Brain microvascular endothelial cell (primary cell): Measurements from ENCODE around the gene GNA12.

ENCODE experiments used
- DNase-seq: peaks from one replicate; pipeline ENCODE4 v3.0.0-alpha.2; 2020
- H3K27ac ChIP-seq: fragments of 250-450 bp; sonication (Bioruptor Pico); 2 replicates; pipeline ENCODE4 v1.5.1; 2020; ENCODE audit warnings: mild to moderate bottlenecking, moderate library complexity
- H3K27me3 ChIP-seq: fragments of 250-450 bp; sonication (Bioruptor Pico); replicated peaks from 2 replicates; pipeline ENCODE4 v1.5.1; 2020; ENCODE audit warnings: mild to moderate bottlenecking
- H3K36me3 ChIP-seq: fragments of 250-450 bp; sonication (Bioruptor Pico); replicated peaks from 2 replicates; pipeline ENCODE4 v1.5.1; 2020; ENCODE audit warnings: mild to moderate bottlenecking
- H3K4me3 ChIP-seq: 2 replicates; pipeline ENCODE4 v1.5.1; 2011; ENCODE audit warnings: low read depth, mild to moderate bottlenecking, control low read depth, low read length, moderate library complexity
- in situ Hi-C: cut with HindIII; loops from 2 replicates; pipeline ENCODE4 v1.10.0; 2017; ENCODE audit warnings: low sequenced_read_pairs, low pct_ligation_motif_present
- TF ChIP-seq, protein P1 (sequence below): IDR thresholded peaks from 2 replicates; pipeline ENCODE4 v1.5.1; 2011; ENCODE audit warnings: low read depth, mild to moderate bottlenecking, moderate library complexity, low read length, control low read depth, inconsistent platforms; ENCODE audit errors: missing control alignments

Gene GNA12

GRCh38 chr7:2844153-2845033 is at the start of gene GNA12:
Gene GNA12 (minus strand): TSS chr7:2844308. CDS start chr7:2844161, 147 bp downstream.
- TF ChIP-seq, protein P1, sequence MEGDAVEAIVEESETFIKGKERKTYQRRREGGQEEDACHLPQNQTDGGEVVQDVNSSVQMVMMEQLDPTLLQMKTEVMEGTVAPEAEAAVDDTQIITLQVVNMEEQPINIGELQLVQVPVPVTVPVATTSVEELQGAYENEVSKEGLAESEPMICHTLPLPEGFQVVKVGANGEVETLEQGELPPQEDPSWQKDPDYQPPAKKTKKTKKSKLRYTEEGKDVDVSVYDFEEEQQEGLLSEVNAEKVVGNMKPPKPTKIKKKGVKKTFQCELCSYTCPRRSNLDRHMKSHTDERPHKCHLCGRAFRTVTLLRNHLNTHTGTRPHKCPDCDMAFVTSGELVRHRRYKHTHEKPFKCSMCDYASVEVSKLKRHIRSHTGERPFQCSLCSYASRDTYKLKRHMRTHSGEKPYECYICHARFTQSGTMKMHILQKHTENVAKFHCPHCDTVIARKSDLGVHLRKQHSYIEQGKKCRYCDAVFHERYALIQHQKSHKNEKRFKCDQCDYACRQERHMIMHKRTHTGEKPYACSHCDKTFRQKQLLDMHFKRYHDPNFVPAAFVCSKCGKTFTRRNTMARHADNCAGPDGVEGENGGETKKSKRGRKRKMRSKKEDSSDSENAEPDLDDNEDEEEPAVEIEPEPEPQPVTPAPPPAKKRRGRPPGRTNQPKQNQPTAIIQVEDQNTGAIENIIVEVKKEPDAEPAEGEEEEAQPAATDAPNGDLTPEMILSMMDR: no peak
- in situ Hi-C loops: no loop called here
- H3K27me3 ChIP-seq: no peaks in the 10 kb centered on the region
- peak; percentile 99 for DNase-seq
- H3K36me3 ChIP-seq: peaks cover 5% of the 10 kb centered on the region
- H3K27ac ChIP-seq: peak within 1 kb of the TSS; percentile 50
- peak within 1 kb of the TSS; percentile 77 for H3K4me3 ChIP-seq

- no peak for DNase-seq
- Histone ChIP-seq H3K4me3 (no peak overlapping the region), H3K27me3 (no peaks in the 10 kb centered on the region), H3K27ac (no peak overlapping the region), H3K36me3 (no peaks in the 10 kb centered on the region)
- in situ Hi-C loops: no loop called here
- TF ChIP-seq, protein P1: no peak
These were observed 49.3 kb upstream of the GNA12 start for GRCh38 chr7:2893411-2893861.

DNA sequence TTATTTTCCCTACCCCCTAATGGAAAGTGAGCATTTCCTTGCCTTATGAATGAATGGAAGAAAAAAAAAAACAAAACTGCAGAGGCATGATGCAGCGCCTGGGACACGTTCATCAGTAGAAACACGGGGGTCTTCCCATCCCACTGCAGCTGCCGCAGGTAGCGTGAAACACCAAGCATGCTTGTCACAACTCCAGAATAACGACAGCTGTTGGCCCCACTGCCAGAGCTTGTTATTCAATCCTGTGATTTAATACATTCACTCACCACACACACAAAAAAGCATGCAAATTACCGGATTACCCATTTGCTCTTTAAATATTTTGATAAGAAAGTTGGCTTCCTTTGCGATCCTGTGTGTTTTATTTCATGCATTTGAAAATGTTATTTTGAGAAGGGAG is 48.4 kb upstream of the GNA12 start:
- no peak overlapping the region for H3K4me3 ChIP-seq
- no peak for DNase-seq
- no peak overlapping the region for H3K27ac ChIP-seq
- in situ Hi-C loops: no loop called here
- TF ChIP-seq, protein P1: no peak
- H3K36me3 ChIP-seq: no peaks in the 10 kb centered on the region
- no peaks in the 10 kb centered on the region for H3K27me3 ChIP-seq

- Histone ChIP-seq H3K4me3 (no peak overlapping the region), H3K27ac (no peak overlapping the region), H3K27me3 (no peaks in the 10 kb centered on the region), H3K36me3 (no peaks in the 10 kb centered on the region)
- DNase-seq: no peak
- TF ChIP-seq, protein P1: no peak
- in situ Hi-C loops: no loop called here
These were observed 43.7 kb upstream of the GNA12 start for GRCh38 chr7:2887816-2888215.

DNA sequence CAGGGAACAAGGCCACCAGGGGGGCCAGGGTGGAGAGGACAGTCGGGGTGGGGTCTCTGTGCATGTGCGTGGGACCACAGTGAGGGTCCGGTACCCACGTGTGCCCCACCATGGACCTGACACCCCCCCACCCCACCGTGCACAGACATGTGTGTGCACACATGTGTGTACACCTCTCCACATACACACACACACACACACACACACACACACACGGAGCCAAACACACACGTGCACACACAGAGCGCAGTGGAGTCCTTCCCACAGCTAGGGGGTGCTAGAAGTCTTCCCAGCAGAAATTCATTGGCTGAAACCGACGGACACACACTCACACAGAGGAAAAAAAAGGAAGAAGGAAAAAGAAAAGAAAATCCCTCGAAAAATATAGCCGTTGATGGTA is 42.8 kb upstream of the GNA12 start:
- in situ Hi-C loops: no loop called here
- no peak overlapping the region for H3K27ac ChIP-seq
- peak; percentile 83 for DNase-seq
- H3K27me3 ChIP-seq: no peaks in the 10 kb centered on the region
- no peaks in the 10 kb centered on the region for H3K36me3 ChIP-seq
- H3K4me3 ChIP-seq: no peak overlapping the region
- TF ChIP-seq, protein P1: peak; percentile 93
